Jurkat, Clone E6-1 (cell line): Measurements from ENCODE around the gene USP14.

Experiments used
- DNase-seq: peaks from one replicate; pipeline ENCODE4 v3.0.0-alpha.2; 2011; ENCODE audit warnings: low read depth, low spot score
- H3K4me3 ChIP-seq: 2 replicates; pipeline ENCODE4 v1.5.1; 2011; ENCODE audit warnings: mild to moderate bottlenecking, low read length, control low read depth, moderate library complexity

Gene USP14

DNA sequence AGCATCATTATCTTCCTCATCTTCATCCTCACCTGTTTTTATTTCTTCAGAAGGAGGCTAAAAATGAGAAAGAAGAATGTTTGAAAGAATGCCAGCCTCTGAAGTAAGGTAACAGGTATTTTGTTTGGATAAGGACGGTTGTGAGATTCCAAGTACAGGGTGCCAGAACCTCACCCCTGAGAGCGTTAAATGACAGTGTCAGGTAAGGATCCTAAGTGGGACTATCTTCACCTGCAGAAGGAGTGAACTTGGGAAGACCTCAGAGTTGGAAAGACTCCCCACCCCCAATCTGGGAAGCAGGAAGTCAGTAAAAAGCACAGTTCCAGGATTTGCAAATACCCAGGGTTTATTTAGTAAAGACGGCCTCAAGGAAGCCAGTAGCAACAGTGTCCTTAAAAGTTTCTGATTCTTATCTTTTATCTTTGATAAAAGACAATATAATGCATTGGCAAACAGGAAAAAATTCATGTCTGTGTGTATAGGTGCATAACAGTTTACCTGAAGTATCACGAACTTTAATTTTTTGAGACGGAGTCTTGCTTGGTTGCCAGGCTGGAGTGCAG lies 57.2 kb downstream of the USP14 start:
- no peak overlapping the region for H3K4me3 ChIP-seq
- no peak for DNase-seq

DNA sequence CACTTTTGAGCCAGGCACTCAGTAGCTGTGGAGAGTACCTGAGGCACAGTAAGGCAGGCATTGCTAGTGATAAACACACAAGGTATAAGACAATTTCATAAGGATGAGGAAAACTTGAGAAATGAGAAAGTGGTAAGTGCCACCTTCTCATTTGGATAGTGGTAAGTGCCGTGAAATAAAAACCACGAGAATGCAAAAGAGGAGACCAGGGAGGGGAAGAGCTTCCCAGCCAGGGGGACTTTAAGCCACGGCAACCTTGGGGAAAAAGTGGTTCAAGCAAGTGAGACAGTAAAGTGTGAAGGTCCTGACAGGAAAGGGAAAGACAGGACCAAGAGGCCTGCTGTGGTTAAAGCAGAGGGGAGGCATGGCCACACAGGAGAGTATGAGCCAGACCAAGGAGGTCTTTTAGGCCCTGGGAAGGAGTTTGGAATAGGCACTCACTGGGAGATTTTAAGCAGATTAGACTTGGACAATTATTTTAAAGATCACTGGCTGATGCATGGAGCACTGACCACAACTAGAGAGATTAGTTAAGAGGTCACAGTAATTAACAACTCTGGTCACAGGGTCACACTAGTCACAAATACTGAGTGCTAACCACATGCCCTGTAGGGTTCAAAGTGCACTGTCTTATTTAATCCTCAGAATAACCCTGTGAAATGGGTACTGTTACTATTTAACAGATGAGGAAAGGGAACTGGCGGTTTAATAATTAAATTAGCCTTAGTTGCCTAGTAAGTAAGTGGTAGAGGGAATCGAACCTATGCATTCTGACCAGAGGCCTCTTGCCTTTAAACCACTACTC lies 59.4 kb downstream of the USP14 start:
- no peak for DNase-seq
- H3K4me3 ChIP-seq: no peak overlapping the region

- DNase-seq: no peak
- no peak overlapping the region for H3K4me3 ChIP-seq
Measured at GRCh38 chr18:220708-221107, 62.4 kb downstream of the USP14 start.

DNA sequence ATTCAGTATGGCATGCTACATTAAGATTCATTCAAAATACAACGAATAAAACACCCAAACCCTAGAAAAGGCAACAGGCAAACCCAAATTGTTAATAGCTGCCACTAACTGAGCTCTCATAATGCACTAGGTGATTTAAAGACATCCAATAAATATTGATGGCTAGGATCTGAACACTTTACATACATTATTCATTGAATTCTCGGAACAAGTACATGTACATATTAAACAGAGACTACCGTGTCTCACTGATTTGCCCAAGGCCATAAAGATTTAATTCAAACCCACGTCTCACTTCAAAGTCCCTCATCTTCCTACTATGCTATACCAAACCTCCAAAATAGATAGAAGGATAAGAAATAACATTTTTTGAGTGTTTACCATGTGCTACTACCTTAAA lies 67.4 kb downstream of the USP14 start:
- H3K4me3 ChIP-seq: no peak overlapping the region
- DNase-seq: no peak

DNA sequence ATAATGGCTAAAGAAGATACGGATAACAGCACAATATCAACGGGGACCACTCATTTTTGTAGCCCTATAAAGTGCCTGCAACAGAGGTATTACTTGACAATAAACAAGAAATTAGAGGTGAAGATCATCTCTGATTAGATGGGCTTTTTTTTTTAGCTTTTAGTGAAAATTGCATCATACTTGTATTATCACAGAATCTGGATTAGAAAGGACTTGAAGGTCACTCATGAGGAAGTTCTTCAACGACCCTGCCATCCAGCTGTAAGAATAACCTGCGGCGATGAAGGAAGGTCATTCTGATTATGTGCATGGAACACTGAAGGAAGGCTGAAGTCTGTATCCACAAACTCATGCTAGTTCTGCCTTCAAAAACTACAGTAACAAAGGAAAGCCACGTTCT lies 69.0 kb downstream of the USP14 start:
- no peak overlapping the region for H3K4me3 ChIP-seq
- DNase-seq: no peak

GRCh38 chr18:227902-228301 lies 69.5 kb downstream of the USP14 start:
- DNase-seq: no peak
- no peak overlapping the region for H3K4me3 ChIP-seq

GRCh38 chr18:228586-228985 lies 70.2 kb downstream of the USP14 start:
- DNase-seq: no peak
- H3K4me3 ChIP-seq: no peak overlapping the region

DNA sequence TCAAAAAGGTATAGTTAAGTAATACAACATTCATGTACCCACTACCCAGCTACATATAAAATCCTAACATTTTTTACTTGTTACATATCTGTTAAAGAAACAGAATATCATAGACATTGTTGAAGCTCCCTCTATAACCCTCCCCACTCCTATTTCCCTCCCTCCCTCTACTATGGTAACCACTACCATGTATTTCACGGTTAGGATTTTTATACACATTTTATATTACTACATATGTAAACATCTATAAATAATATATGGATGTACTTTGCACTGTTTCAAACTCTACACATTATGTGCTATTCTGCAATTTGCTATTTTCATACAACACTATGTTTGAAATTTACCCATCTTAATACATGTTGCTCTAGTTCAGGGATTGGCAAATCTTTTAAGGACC lies 73.2 kb downstream of the USP14 start:
- no peak overlapping the region for H3K4me3 ChIP-seq
- no peak for DNase-seq

DNA sequence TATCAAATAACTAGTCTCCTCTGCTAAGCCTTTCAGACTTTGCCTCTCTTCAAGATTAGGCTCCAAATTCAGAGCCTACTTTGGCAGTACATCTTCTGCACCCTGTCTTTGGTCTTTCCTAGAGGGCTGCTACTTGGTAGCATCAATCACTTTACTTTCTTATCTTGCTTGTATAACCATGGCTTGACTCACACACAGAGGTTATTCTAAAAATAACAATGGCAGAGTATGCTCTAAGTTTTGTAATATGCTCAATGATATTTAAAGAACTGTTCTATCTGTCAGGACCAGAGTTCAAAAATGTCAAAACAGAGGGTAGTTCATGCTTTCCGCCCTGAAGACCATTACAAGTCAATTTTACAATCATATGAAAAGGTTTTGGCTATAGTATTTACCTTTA lies 81.8 kb downstream of the USP14 start:
- DNase-seq: no peak
- H3K4me3 ChIP-seq: no peak overlapping the region

DNA sequence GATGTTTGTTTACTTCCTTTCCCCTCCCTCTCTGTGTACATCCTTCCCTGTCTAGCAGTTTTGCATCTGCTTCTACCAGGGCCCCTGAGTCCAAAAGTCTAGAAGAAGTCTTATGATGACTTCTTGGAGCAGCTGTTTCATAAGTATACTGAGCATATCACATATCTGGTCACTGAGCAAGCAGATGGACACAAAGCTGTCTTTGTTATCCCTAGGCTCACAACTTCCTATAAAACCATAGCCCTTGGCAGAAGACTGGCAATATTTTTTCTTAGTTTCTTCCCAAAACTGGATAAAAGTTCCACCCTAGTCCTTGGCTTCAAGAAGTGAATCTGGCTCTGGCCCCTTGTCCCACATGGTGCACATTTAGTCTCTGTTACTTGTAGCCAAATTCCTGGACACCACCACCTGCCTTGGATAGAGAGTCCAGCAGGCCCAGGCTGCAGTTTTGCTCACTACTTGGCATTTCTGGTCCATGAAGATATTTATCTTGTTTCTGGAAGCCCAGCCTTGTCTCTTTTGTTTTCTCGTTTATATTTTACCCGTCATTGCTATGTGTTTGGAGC lies 87.0 kb downstream of the USP14 start:
- DNase-seq: no peak

DNA sequence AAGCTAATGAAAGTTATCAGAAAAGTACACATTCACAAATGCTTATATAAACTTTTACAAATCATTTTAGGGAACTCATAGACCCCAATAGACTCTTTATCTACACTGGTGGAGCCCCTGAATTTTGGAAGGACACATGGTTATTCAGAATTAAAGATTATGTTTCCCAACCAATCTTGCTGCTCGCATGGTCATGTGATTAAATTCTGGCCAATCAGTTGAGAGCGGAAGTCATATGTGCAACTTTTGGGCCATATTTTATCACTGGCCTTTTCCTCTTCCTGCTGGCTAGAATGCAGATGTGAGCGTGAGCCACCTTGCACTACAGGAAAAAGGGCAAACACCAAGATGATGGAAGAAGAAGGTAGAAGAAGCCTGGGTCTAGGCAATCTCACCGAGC lies 89.7 kb downstream of the USP14 start:
- no peak for DNase-seq
- H3K4me3 ChIP-seq: no peak overlapping the region

More for the DNA sequence above, 87.0 kb downstream of the USP14 start:
- H3K4me3 ChIP-seq: no peak overlapping the region

- no peak for DNase-seq
- no peak overlapping the region for H3K4me3 ChIP-seq
Measured at GRCh38 chr18:250685-251084, 92.3 kb downstream of the USP14 start.

GRCh38 chr18:251572-251971 lies 93.2 kb downstream of the USP14 start:
- DNase-seq: no peak
- H3K4me3 ChIP-seq: no peak overlapping the region

DNA sequence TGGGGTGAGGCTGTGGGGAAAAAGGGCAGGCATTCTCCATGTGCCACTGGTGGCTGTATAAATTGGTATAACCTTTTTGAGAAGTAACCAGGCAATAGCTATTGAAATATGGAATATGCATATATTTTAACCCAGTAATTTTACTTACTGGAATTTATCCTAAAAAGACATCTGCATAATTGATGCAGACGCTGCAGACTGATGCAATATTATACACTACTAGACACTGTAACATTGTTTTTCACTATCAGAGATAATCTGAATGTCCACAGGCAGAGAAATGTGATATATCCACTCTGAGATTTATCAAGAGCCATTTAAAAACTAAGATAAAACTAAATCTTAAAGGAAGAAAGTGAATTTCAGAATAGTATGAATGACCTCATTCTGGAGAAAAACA lies 94.8 kb downstream of the USP14 start:
- no peak overlapping the region for H3K4me3 ChIP-seq
- DNase-seq: no peak

GRCh38 chr18:255171-255570 lies 96.8 kb downstream of the USP14 start:
- no peak overlapping the region for H3K4me3 ChIP-seq
- DNase-seq: no peak

- no peak overlapping the region for H3K4me3 ChIP-seq
- no peak for DNase-seq
Measured at GRCh38 chr18:260547-260946, 102.2 kb downstream of the USP14 start.

GRCh38 chr18:261398-262073 lies 103.2 kb downstream of the USP14 start:
- DNase-seq: no peak
- no peak overlapping the region for H3K4me3 ChIP-seq
